Ovary (tissue), 3 donors: ENCODE data around the gene DHH.

ENCODE experiments used
- CTCF ChIP-seq, 3 donors: fragments of 450-650 bp in 2 of 3; fragments of 200-600 bp in 1 of 3; IDR thresholded peaks; one replicate each; pipeline versions ENCODE4 v1.5.1 to v1.8.0; 2016 to 2022; ENCODE audit warnings: antibody characterized with exemption in 3 of 3, mild to moderate bottlenecking in 1 of 3
- EP300 ChIP-seq: sonication (generic); formaldehyde crosslinking; IDR thresholded peaks from one replicate; pipeline ENCODE4 v1.6.1; 2017; ENCODE audit warnings: antibody characterized with exemption
- POLR2A ChIP-seq: fragments of 450-650 bp; IDR thresholded peaks from one replicate; pipeline ENCODE4 v1.6.1; 2017; ENCODE audit warnings: antibody characterized with exemption, mild to moderate bottlenecking, moderate library complexity
- donor health status: DM: no; HTN: no; CAD: no.

DNA sequence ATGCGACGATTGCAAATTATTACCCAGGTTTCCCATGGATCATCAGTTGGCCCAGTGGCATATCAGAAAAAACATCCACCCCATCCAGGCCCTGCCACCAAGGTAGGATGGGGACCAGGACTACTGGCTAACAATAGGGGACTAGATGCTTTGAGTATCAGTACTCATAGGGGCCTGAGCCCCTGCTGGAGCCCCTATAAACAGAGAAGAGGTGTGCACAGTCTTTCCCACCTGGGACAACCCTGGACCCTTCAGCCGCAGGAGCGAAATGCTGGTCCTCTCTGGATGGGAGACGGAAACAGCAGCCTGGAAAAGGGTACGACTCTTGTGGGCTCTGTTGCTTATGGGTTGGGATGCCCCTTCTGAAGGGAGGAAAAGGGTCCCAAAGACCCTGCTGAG lies 5.7 kb downstream of the DHH start:
- TF ChIP-seq CTCF (IDR thresholded peaks at IDR 0.05), result no peak
- TF ChIP-seq POLR2A, result no peak
- TF ChIP-seq EP300, result no peak
